GM15510 (cell line): ENCODE results near the gene LSM4.

Experiments
- POLR2A ChIP-seq: IDR thresholded peaks from 3 replicates; pipeline ENCODE4 v1.6.1; 2011; ENCODE audit warnings: borderline replicate concordance; ENCODE audit not compliant: insufficient read length; ENCODE audit errors: extremely low read depth

LSM4 gene

GRCh38 chr19:18306209-18306887 lies 16.5 kb downstream of the LSM4 start:
- TF ChIP-seq POLR2A = no peak

GRCh38 chr19:18304458-18305310 lies 18.2 kb downstream of the LSM4 start:
- peak; percentile 65 for TF ChIP-seq POLR2A

- no peak for TF ChIP-seq POLR2A
These were observed 18.7 kb downstream of the LSM4 start for GRCh38 chr19:18304208-18304457.

GRCh38 chr19:18301718-18302111 lies 21.2 kb downstream of the LSM4 start:
- no peak for TF ChIP-seq POLR2A

- TF ChIP-seq POLR2A = no peak
These were observed 21.8 kb downstream of the LSM4 start for GRCh38 chr19:18300930-18301717.

GRCh38 chr19:18299654-18300053 lies 23.2 kb downstream of the LSM4 start:
- no peak for TF ChIP-seq POLR2A

- no peak for TF ChIP-seq POLR2A
These were observed 24.3 kb downstream of the LSM4 start for GRCh38 chr19:18298601-18299000.

- TF ChIP-seq POLR2A = no peak
These were observed 25.6 kb downstream of the LSM4 start for GRCh38 chr19:18297308-18297707.

- TF ChIP-seq POLR2A = no peak
These were observed 27.8 kb downstream of the LSM4 start for GRCh38 chr19:18295034-18295451.

- no peak for TF ChIP-seq POLR2A
These were observed 28.4 kb downstream of the LSM4 start for GRCh38 chr19:18294467-18294864.

GRCh38 chr19:18293642-18294466 lies 29.0 kb downstream of the LSM4 start:
- TF ChIP-seq POLR2A = no peak

- peak; percentile 33 for TF ChIP-seq POLR2A
These were observed 29.9 kb downstream of the LSM4 start for GRCh38 chr19:18292810-18293641.

GRCh38 chr19:18292462-18292809 lies 30.4 kb downstream of the LSM4 start:
- TF ChIP-seq POLR2A = no peak
